GM21515 (cell line): ENCODE results near the gene DLG2.

Experiments
- ATAC-seq: cut with Tn5 transposase; IDR thresholded peaks from one replicate; pipeline ENCODE4 v1.9.1; 2021; ENCODE audit not compliant: unreplicated experiment

The DLG2 gene

DNA sequence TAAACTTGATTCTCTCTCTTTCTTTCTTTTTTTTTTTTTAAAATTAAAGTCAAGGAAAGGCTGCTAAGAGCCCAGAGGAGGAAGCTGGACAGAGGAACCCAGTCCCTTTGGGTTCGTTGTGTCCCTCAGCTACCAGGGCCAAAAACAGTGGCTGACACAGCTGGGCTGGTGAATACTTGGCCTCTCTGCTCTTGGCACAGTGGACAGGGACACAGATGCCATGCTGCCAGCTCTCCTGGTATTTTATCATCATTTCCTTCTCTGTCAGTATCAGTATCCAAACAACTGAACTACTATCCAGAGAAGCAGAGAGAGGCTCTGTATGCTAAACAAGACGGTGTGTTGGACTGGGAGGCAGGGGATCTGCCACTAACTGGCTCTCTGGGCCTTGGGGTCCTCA is 2217.3 kb downstream of the DLG2 start:
- ATAC-seq: no peak

DNA sequence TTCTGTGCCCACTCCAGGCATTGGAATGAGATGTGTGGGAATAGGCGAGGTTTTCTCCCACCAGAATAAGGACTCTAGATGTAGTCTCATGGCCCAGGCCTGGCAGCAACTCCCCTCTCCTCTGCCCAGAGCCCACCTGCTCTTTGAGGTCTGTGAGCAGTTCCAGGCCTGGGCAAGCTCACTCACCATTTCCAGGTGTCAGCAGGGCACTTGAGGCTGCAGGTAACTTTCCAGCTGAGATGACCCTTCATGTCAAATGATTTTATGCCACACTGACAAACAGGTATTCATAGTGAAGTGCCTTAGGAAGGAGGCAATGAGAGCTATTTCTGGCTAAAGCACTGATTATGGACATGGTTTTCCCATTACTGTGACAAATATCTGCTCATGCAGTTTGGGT is 2217.7 kb downstream of the DLG2 start:
- no peak for ATAC-seq

DNA sequence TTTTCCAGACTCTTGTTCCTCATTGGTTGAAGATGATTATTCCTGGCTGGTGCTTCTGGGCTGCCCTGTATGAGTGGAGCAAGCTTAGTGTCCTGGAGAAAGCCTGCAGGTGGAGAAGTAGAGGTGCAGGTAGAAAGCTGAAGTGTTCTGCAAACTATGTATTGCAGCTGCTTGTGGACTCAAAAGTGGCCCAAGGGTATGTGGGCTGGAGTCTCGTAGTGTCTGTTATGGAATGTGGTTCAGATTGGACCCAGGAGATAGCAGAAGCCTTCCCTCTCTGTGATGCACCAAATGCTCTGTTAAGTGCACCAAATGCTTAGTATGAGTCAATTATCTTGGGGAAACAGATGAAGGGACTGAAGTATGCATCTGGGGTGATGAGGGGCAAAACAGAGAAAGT is 2218.2 kb downstream of the DLG2 start:
- ATAC-seq: no peak
